ENCODE data around the gene TPSAB1.
"Not testable (repeated sequence)": the region's sequence is repeated elsewhere in the genome, so short reads cannot be mapped to it uniquely, and the experiment has no call there.

The TPSAB1 gene

DNA sequence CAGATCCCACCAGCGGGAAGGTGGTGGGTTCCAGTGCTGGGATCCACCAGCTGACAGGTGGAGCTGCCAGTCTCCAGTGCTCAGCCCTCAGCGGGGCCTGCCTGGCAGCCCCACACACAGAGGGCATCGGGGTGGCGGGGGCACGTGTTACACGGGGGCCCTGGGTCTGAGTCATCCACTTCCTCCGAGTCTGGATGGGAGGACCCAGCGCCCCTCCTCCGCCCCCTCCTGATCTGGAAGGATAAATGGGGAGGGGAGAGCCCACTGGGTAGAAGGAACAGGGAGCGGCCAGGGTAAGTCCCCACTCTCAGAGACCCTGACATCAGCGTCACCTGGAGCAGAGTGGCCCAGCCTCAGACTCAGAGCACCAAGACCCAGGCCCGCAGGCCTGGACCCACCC, at the start of gene TPSAB1:
Gene TPSAB1 (plus strand): TSS at position 270 of the 400 bp plus-strand sequence. CDS start 234 bp downstream, outside the sequence.
- in situ Hi-C loops (cut with HindIII; ENCODE audit: low sequenced_read_pairs), result not testable (repeated sequence)

DNA sequence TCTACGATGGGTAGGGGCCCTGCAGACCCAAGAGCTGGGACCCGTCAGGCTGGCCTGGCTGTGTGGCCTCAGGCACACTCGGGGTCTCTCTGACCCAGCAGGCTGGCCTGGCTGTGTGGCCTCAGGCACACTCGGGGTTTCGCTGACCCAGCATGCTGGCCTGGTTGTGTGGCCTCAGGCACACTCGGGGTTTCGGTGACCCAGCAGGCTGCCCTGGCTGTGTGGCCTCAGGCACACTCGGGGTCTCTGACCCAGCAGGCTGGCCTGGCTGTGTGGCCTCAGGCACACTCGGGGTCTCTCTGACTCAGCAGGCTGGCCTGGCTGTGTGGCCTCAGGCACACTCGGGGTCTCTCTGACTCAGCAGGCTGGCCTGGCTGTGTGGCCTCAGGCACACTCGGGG, 49.7 kb upstream of the TPSAB1 start:
- in situ Hi-C loops (cut with HindIII; ENCODE audit: low sequenced_read_pairs), result not testable (repeated sequence)

DNA sequence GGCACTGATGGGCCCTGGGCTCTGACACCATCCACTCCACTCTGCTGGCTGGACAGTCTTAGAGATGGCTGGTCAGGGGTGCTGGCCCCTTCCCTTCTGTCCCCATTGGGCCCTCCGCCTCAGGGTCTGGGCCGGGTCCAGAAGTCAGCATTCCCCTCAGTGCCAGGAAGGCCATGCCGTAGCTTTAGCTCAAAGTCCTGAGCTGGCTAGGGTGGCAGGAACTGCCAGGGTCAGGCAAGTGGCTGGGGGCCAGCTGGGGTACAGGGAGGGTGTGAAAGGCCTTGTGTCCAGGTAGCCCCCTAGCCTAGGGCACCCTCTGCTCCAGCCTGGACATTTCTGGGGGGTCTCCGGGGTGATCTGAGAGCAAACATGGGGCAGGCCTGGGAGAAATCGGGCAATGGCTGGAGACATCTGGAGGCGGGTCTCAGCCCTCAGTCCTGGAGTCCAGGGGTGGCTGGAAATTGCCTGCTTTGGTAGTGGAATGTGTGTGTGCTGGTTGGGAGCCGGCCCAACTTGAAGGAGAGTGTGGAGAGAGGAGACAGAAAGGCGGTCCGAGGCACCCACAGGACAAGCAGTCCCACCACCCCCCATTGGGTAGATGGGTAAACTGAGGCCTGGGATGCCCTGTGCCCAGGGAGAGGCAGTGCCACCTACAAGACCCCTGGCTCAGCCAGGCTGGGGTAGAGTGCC, 48.0 kb upstream of the TPSAB1 start:
- in situ Hi-C loops (cut with HindIII; ENCODE audit: low sequenced_read_pairs), result no loop called here

DNA sequence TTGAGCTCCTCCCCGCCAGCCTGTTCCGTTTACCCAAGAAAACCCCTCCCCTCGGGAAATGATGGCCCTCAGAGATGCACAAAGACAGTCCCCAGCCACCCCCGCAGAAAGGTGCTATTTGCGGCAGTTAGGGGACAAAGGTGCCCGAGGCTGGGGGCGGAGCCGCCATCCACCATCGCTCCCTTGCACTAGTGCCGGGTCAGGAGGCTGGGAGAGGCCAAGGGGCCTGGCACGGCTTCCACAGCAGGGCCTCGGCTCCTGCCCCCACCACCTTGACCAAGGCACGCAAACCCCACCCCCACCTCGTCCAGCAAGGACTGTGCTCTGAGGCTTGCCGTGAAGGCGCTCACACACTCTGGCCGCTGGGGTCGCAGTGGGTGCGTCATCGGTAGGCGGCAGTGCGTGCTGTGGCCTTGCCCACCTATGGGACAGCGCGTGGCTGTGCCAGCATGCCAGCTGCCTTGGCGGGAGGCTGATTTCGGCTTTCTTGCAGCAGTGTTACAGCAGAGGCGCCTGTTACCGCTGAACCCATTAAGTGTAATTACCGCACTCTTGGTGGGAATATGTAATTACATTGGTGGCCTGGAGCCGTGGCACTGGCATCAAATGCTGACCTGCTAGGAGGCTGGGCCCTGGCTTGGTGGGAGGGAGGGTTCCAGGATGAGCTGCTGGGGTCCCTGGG, 47.2 kb upstream of the TPSAB1 start:
- in situ Hi-C loops (cut with HindIII; ENCODE audit: low sequenced_read_pairs), result no loop called here

DNA sequence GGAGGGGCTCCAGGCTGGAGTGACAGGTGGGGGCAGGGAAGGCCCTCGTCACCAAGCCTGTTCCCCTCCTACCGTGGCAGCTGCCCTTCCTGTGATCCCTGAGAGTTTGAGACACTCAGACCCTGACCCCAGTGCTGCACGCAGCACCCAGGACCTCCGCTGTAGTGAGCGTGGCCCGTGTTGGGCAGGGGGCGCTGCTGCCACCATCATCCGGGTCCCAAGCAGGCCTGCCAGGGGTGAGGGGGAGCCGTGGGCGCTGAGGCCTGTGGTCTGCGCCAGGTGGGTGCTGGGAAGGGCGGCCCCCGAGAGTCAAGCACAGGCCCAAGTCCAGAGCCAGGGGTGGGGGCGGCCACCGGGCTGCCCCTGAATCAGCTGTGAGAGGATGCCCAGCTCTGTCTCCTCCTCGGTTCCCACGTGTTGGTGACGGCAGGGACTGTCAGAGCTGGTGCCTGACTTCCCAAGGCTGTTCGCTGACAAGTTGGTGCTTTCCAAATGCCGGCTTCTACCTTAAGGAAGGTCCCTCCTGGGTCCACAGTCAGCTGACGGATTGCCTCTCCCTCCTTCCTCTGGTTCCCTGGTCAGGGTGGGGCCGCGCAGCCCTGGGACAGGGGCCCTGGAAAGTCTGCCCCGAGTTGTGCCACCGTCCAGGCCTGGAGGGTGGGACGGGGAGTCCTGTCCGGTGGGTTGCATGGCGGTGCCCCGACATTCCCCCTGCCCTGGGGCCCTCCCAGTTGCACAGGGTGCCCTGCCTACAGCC, 46.5 kb upstream of the TPSAB1 start:
- in situ Hi-C loops (cut with HindIII; ENCODE audit: low sequenced_read_pairs), result no loop called here

DNA sequence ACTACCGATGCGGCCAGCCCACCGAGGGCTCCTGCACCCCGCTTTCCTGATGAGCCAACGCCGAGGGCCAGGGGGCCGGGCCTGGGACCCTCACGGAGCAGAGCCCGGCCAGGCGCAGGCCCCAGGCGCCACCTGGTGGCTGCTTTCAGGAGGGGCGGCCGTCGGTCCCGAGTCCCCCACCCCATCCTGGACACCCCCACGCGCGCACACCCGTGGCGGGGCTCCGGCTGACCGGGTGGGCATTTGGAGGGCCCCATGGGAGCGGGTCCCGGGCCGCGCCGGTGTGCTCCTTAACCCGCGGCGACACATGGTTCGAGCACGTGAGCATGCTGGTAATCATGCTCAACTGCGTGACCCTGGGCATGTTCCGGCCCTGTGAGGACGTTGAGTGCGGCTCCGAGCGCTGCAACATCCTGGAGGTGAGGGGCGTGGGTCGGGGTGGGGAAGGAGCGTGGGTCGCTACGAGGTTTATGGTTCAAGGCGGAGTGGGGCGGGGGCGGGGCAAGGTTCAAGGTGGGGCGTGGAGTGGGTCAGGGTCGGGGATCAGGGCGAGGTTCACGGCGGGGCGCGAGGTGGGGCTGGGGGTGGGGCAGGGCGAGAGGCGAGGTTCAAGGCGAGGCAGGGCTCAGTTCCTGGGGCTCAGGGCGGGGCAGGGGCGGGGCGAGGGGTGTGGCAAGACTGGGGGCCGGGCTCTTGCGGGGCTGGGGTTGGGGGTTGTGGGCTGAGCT, 45.7 kb upstream of the TPSAB1 start:
- in situ Hi-C loops (cut with HindIII; ENCODE audit: low sequenced_read_pairs), result no loop called here

DNA sequence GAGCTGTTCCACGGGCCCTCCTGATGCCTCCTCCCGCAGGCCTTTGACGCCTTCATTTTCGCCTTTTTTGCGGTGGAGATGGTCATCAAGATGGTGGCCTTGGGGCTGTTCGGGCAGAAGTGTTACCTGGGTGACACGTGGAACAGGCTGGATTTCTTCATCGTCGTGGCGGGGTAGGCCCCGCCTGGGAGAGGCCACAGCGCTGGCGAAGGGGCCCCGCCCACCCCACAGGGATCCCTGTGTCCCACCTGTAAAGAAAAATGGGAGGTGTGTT, 45.2 kb upstream of the TPSAB1 start:
- in situ Hi-C loops (cut with HindIII; ENCODE audit: low sequenced_read_pairs), result no loop called here

DNA sequence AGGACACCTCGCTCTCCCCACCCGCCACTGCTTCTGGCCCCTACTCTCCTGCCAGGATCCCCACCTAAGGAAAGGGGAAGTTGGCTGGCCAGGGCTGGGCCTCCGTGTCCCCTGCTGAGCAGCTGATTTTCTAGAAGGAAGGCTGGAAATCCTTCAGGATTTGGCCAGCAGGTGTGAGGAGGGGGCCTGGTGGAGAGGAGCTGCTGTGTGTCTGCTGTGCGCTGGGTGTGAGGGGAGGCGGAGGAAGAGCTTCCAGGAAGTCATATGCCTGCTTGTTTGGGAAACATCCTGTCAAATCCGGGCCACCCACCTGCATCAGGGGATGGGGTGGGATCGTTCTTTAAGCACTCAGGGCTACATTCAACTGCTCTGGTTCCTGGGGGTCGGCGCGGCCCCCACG, 44.0 kb upstream of the TPSAB1 start:
- in situ Hi-C loops (cut with HindIII; ENCODE audit: low sequenced_read_pairs), result no loop called here

DNA sequence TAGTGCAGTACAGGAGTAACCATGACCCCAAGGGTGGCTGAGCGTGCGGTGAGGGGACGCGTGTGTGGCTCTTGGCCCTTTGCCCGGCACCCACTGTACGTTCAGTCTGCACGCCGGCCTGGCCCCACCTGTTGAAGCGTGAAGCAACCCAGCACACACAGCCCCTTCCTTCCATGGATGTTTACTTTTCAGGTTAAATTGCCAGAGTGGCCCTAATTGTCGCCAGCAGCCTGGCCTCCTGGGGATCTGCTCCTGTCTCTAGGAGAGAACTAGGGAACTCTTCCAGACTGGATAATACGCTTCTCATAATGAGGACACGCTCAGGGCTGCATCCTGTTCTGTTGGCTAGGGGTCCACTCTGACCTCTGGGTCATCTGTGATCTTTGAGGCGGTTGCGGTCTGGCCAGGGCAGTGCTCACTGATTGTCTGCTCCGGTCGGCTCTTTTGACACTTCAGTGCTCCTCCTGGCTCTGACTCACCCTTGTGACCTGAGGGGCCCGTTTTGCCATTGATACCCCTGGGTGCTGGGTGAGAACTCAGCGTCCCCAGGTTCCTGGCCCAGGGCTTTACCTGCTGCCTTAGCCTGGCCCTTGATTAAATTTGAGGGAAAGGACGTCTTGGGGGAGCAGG, 43.2 kb upstream of the TPSAB1 start:
- in situ Hi-C loops (cut with HindIII; ENCODE audit: low sequenced_read_pairs), result no loop called here

DNA sequence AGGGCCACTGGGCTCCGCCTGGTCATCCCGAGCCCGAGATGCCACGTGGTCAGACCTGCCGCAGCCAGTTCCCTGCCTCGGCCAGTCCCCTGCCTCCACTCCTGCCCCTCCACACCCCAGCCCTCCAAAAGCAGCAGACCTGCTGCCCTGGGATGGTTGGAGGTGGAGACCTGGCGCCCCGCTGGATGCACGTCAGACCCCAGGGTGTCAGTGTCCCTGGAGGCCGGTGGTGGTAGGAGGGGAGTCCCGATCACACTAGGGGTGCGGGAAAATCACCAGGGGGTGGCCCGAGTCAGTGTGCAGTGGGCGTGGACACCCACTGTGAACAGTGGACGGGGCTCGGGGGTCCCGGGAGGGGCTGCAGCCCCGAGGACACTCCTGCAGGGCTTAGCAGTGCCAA, 42.3 kb upstream of the TPSAB1 start:
- in situ Hi-C loops (cut with HindIII; ENCODE audit: low sequenced_read_pairs), result no loop called here

DNA sequence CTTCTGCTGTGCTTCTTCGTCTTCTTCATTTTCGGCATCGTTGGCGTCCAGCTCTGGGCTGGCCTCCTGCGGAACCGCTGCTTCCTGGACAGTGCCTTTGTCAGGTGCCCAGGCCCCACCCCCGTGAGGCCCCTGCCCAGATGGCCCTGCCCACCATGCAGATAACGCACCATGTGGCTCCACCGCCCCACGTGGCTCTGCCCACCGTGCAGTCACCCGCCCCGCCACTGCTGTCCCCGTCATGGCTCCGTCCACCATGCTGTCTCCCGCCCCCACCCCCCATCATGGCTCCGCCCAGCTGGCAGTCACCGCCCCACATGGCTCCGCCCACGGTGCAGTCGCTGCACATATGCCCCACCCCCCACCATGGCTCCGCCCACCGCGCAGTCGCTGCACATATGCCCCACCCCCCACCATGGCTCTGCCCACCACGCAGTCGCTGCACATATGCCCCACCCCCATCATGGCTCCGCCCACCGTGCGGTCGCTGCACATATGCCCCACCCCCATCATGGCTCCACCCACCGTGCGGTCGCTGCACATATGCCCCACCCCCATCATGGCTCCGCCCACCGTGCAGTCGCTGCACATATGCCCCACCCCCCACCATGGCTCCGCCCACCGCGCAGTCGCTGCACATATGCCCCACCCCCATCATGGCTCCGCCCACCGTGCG, 41.7 kb upstream of the TPSAB1 start:
- in situ Hi-C loops (cut with HindIII; ENCODE audit: low sequenced_read_pairs), result not testable (repeated sequence)

DNA sequence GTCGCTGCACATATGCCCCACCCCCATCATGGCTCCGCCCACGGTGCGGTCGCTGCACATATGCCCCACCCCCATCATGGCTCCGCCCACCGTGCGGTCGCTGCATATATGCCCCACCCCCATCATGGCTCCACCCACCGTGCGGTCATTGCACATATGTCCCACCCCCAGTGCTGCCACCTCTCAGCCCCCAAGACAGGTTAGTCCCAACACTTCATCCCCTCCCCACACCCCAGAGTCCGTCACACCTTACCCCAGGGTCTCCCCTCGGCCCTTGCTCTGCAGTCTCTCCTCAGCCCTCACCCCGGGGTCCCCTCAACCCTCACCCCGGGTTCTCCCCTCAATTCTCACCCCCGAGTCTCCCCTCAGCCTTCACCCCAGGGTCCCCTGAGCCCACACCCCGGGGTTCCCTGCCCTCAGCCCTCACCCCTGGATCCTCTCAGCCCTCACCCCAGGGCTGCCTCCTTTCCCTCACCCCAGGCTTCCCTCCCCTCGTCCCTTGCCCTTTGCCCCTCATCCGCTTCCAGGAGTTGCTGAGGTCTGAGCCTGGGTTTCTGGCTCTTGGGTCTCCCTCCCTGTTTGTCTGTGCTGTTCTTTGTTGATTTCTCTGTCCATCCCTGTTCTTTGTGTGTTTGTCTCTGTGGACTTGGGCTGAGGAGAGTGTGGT, 41.0 kb upstream of the TPSAB1 start:
- in situ Hi-C loops (cut with HindIII; ENCODE audit: low sequenced_read_pairs), result no loop called here

DNA sequence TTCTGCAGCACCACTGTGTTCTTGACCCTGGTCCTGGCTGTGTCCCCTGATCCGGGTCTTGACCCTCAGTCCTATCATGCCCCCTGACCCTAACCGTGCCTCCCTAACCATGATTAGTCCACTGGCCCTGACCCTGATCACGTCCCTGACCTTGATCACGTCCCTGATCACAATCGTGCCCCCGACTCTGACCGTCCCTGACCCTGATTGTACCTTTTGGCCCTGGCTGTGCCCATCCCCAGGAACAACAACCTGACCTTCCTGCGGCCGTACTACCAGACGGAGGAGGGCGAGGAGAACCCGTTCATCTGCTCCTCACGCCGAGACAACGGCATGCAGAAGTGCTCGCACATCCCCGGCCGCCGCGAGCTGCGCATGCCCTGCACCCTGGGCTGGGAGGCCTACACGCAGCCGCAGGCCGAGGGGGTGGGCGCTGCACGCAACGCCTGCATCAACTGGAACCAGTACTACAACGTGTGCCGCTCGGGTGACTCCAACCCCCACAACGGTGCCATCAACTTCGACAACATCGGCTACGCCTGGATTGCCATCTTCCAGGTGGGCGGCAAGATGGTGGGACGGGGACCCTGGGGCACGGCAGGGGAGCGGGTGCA, 40.4 kb upstream of the TPSAB1 start:
- in situ Hi-C loops (cut with HindIII; ENCODE audit: low sequenced_read_pairs), result no loop called here

DNA sequence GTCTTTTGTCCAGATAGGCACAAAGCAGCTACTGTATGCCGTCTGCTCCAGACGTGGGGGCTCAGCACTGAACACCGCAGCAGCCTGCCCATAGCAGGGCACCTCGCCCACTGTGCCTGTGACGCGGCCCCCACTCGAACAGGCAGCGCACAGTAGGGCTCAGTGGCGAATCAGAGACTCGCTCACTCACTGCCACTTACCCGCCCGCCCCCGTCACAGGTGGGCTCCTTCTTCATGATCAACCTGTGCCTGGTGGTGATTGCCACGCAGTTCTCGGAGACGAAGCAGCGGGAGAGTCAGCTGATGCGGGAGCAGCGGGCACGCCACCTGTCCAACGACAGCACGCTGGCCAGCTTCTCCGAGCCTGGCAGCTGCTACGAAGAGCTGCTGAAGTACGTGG, 39.1 kb upstream of the TPSAB1 start:
- in situ Hi-C loops (cut with HindIII; ENCODE audit: low sequenced_read_pairs), result no loop called here

DNA sequence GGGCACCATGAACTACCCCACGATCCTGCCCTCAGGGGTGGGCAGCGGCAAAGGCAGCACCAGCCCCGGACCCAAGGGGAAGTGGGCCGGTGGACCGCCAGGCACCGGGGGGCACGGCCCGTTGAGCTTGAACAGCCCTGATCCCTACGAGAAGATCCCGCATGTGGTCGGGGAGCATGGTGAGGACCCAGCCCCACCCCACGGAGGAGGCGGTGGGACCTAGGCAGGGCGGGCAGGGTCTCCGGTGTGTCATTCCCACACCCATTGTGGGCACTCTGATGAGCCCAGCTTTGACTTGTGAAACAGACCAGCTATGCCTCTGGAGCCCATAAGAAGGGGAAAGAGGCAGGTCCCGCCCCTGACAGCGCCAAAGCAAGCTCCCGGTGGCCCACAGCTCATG, 38.2 kb upstream of the TPSAB1 start:
- in situ Hi-C loops (cut with HindIII; ENCODE audit: low sequenced_read_pairs), result no loop called here

DNA sequence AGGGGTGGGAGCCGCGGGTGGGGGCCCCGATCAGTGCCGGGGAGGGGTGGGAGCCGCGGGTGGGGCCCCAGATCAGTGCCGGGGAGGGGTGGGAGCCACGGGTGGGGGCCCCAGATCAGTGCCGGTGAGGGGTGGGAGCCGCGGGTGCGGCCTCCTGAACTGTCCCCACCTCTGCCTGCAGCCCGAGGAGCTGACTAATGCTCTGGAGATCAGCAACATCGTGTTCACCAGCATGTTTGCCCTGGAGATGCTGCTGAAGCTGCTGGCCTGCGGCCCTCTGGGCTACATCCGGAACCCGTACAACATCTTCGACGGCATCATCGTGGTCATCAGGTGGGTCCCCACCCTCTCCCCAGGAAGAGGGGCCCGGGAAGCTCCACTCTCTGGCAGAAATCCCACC, 35.6 kb upstream of the TPSAB1 start:
- in situ Hi-C loops (cut with HindIII; ENCODE audit: low sequenced_read_pairs), result no loop called here

DNA sequence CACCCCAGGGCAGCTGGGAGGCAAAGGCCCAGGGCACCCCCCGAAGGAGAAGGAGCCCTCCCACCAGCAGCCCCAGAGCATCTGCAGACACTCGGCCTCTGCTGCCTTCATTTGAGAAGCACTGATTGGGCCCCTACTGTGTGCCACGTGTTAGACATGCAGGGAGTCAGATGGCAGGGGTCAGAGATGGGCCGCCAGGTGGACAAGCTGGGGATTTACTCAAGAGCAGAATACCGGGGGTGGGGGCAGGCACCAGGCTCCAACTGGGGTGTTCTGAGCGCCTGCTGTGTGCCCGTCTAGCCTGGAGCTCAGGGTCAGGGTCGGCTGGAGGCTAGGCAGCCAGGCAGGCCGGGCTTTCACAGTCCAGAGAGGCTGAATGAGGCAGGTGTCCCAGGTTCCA, 34.2 kb upstream of the TPSAB1 start:
- in situ Hi-C loops (cut with HindIII; ENCODE audit: low sequenced_read_pairs), result no loop called here

DNA sequence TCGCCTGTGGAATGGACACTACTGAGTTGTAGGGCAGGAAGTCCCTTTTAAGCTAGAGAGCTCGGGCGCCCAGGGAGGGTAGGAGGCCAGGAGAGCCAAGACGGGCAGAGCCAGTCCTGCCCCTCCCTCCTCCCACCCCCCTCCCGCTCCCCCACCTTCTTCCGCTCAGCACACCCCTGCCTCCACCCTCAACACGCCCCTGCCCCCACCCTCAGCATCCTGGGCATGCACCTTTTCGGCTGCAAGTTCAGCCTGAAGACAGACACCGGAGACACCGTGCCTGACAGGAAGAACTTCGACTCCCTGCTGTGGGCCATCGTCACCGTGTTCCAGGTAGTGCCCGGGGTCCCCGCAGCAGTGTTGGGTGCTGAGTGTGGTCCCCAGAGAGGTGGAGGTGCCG, 33.7 kb upstream of the TPSAB1 start:
- in situ Hi-C loops (cut with HindIII; ENCODE audit: low sequenced_read_pairs), result no loop called here

DNA sequence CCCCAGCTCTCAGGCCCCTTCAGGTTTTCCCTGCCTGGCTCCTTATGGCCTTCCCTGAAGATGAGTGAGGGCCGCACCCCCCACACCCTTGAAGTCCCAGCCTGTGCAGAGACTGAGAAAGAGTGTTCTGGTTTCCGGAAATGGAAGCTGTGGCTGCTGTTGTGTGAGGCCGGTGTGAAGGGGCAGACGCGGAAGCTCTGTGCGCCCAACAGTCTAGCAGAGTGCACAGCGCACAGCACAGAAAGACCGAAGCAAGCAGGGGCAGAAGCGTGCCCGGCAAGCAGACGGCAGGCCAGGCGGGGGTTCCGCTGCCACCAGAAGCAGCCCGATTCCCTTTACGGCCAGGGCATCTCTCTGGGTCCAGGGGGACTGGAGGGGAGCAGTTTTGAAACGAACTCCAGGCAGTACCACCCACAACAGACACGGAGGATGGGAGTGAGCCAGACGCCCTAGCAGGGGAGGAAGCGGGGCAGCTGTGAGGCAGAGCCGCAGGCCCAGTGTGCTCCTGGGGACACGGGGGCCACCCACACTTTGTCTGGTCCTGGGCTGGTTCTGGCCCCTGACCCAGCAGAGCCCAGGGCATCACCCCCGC, 32.2 kb upstream of the TPSAB1 start:
- in situ Hi-C loops (cut with HindIII; ENCODE audit: low sequenced_read_pairs), result no loop called here
